GM19324 (cell line): ENCODE results near the gene ZNF664.

Experiments
- ATAC-seq: cut with Tn5 transposase; IDR thresholded peaks from one replicate; pipeline ENCODE4 v1.9.1; 2021; ENCODE audit warnings: mild to moderate bottlenecking, moderate library complexity; ENCODE audit not compliant: unreplicated experiment, low FRiP score

Gene ZNF664

GRCh38 chr12:124049451-124050094, 76.6 kb downstream of the ZNF664 start:
- no peak for ATAC-seq

- ATAC-seq, result no peak
Observed at GRCh38 chr12:124053851-124054250, 80.8 kb downstream of the ZNF664 start.

- ATAC-seq, result no peak
Observed at GRCh38 chr12:124055066-124055465, 82.1 kb downstream of the ZNF664 start.

- ATAC-seq, result no peak
Observed at GRCh38 chr12:124057691-124058090, 84.7 kb downstream of the ZNF664 start.

- ATAC-seq, result no peak
Observed at GRCh38 chr12:124059752-124060151, 86.7 kb downstream of the ZNF664 start.
